Non-pigmented ciliary epithelial cell (primary cell): ENCODE measurements around the gene FMNL1.
A peak's percentile ranks its signal among the peaks of the same experiment; 100 is the strongest.

ENCODE experiments used
- DNase-seq: peaks from one replicate; pipeline ENCODE4 v3.0.0-alpha.2; 2010; ENCODE audit warnings: low read depth

The FMNL1 gene

GRCh38 chr17:45222289-45222995 is 757 bp downstream of the FMNL1 start:
- no peak for DNase-seq

GRCh38 chr17:45222996-45223538 is 1.4 kb downstream of the FMNL1 start:
- no peak for DNase-seq

GRCh38 chr17:45223539-45224528 is 2.1 kb downstream of the FMNL1 start:
- DNase-seq: no peak

GRCh38 chr17:45224671-45225050 is 3.0 kb downstream of the FMNL1 start:
- no peak for DNase-seq

- DNase-seq: no peak
These were observed 3.5 kb downstream of the FMNL1 start for GRCh38 chr17:45225051-45225700.

GRCh38 chr17:45225964-45226530 is 4.4 kb downstream of the FMNL1 start:
- DNase-seq: no peak

- DNase-seq: no peak
These were observed 4.9 kb downstream of the FMNL1 start for GRCh38 chr17:45226576-45226975.

- no peak for DNase-seq
These were observed 5.6 kb downstream of the FMNL1 start for GRCh38 chr17:45227101-45227925.

GRCh38 chr17:45227926-45228762 is 6.5 kb downstream of the FMNL1 start:
- no peak for DNase-seq

GRCh38 chr17:45228763-45229539 is 7.3 kb downstream of the FMNL1 start:
- peak; percentile 67 for DNase-seq

- DNase-seq: no peak
These were observed 8.2 kb downstream of the FMNL1 start for GRCh38 chr17:45229681-45230409.

- DNase-seq: no peak
These were observed 8.7 kb downstream of the FMNL1 start for GRCh38 chr17:45230410-45230786.

- no peak for DNase-seq
These were observed 9.2 kb downstream of the FMNL1 start for GRCh38 chr17:45230787-45231480.

- DNase-seq: no peak
These were observed 9.9 kb downstream of the FMNL1 start for GRCh38 chr17:45231481-45232116.

GRCh38 chr17:45232514-45233422 is 11.1 kb downstream of the FMNL1 start:
- DNase-seq: no peak

GRCh38 chr17:45233423-45233924 is 11.8 kb downstream of the FMNL1 start:
- DNase-seq: no peak
